ENCODE results near the gene CACNB2.

DNA sequence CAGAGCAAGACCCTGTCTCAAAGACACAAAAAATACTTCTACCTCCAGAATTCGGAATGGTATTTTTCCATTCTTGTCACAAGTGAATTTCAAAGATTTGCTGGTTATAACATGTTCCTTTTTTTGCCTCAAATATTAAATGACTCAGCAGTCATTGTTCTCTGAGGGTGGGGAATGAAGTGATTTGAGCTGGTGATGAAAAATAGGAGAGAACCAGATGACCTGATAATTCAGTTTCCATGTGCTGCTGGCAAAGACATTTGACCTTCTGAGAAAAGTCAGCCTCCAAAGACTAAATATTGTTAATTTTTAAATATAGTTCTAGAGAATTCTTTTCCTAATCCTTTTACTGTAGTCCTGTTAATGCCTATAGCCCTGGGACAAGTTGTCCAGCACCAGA is 78.9 kb downstream of the CACNB2 start:
- TF ChIP-seq, protein P1, sequence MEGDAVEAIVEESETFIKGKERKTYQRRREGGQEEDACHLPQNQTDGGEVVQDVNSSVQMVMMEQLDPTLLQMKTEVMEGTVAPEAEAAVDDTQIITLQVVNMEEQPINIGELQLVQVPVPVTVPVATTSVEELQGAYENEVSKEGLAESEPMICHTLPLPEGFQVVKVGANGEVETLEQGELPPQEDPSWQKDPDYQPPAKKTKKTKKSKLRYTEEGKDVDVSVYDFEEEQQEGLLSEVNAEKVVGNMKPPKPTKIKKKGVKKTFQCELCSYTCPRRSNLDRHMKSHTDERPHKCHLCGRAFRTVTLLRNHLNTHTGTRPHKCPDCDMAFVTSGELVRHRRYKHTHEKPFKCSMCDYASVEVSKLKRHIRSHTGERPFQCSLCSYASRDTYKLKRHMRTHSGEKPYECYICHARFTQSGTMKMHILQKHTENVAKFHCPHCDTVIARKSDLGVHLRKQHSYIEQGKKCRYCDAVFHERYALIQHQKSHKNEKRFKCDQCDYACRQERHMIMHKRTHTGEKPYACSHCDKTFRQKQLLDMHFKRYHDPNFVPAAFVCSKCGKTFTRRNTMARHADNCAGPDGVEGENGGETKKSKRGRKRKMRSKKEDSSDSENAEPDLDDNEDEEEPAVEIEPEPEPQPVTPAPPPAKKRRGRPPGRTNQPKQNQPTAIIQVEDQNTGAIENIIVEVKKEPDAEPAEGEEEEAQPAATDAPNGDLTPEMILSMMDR (IDR thresholded peaks at IDR 0.05; ENCODE audit: insufficient read depth, low read length), result no peak
- TF ChIP-seq, protein P2, sequence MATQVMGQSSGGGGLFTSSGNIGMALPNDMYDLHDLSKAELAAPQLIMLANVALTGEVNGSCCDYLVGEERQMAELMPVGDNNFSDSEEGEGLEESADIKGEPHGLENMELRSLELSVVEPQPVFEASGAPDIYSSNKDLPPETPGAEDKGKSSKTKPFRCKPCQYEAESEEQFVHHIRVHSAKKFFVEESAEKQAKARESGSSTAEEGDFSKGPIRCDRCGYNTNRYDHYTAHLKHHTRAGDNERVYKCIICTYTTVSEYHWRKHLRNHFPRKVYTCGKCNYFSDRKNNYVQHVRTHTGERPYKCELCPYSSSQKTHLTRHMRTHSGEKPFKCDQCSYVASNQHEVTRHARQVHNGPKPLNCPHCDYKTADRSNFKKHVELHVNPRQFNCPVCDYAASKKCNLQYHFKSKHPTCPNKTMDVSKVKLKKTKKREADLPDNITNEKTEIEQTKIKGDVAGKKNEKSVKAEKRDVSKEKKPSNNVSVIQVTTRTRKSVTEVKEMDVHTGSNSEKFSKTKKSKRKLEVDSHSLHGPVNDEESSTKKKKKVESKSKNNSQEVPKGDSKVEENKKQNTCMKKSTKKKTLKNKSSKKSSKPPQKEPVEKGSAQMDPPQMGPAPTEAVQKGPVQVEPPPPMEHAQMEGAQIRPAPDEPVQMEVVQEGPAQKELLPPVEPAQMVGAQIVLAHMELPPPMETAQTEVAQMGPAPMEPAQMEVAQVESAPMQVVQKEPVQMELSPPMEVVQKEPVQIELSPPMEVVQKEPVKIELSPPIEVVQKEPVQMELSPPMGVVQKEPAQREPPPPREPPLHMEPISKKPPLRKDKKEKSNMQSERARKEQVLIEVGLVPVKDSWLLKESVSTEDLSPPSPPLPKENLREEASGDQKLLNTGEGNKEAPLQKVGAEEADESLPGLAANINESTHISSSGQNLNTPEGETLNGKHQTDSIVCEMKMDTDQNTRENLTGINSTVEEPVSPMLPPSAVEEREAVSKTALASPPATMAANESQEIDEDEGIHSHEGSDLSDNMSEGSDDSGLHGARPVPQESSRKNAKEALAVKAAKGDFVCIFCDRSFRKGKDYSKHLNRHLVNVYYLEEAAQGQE (IDR thresholded peaks at IDR 0.05; ENCODE audit: insufficient replicate concordance, low read depth), result no peak

All from HL-60 (cell line).